CD4-positive, alpha-beta memory T cell (primary cell): ENCODE data around the gene TMEM87A. TPM values are rescaled to one million over a fixed set of nuclear protein-coding genes. Genes with fewer than 3 reads are reported as not detected.
A peak's percentile ranks its signal among the peaks of the same experiment; 100 is the strongest.

Experiments
- CTCF ChIA-PET: fragments of 350-600 bp; sonication (Branson Sonifier 250); formaldehyde crosslinking; loops from one replicate; lab custom pipeline; 2021; ENCODE audit warnings: inconsistent platforms; ENCODE audit not compliant: partially characterized antibody; lab: Charles Lee
- POLR2A ChIA-PET: fragments of 350-600 bp; sonication (Branson Sonifier 250); formaldehyde crosslinking; loops from one replicate; lab custom pipeline; 2021; ENCODE audit not compliant: partially characterized antibody; lab: Charles Lee
- DNase-seq, 5 donors: peaks; one replicate each; pipeline versions ENCODE4 v3.0.0 to v3.0.0-alpha.2; 2020 to 2022; ENCODE audit warnings: mixed read lengths in 1 of 5
- H3K27ac ChIP-seq: one replicate; pipeline ENCODE4 v1.7.0; 2013; ENCODE audit warnings: low read depth, low read length
- H3K27me3 ChIP-seq: 2 replicates; pipeline ENCODE4 v1.7.0; 2013; ENCODE audit warnings: mild to moderate bottlenecking, low read length, moderate library complexity; ENCODE audit not compliant: insufficient read depth
- H3K36me3 ChIP-seq: 2 replicates; pipeline ENCODE4 v1.7.0; 2013; ENCODE audit warnings: mild to moderate bottlenecking, low read length, moderate library complexity; ENCODE audit not compliant: insufficient read depth
- H3K4me1 ChIP-seq: 2 replicates; pipeline ENCODE4 v1.7.0; 2013; ENCODE audit warnings: mild to moderate bottlenecking, low read length, moderate library complexity; ENCODE audit not compliant: insufficient read depth
- H3K4me3 ChIP-seq, 2 donors: one replicate each; pipeline ENCODE4 v1.7.0; 2013; ENCODE audit warnings: low read length in 2 of 2, mild to moderate bottlenecking in 1 of 2
- H3K9me3 ChIP-seq, 2 donors: one replicate each; pipeline ENCODE4 v1.7.0; 2013; ENCODE audit warnings: low read length in 2 of 2, control low read depth in 1 of 2; ENCODE audit not compliant: control insufficient read depth in 1 of 2
- H3K27ac Mint-ChIP-seq, 7 donors: one replicate each; pipeline ENCODE4 v1.8.0; 2020 to 2021; ENCODE audit warnings: mixed read lengths in 7 of 7, mild to moderate bottlenecking in 6 of 7, inconsistent platforms in 3 of 7, moderate library complexity in 3 of 7
- H3K27me3 Mint-ChIP-seq, 2 donors: one replicate each; pipeline ENCODE4 v1.8.0; 2020 to 2021; ENCODE audit warnings: mixed read lengths in 2 of 2
- H3K36me3 Mint-ChIP-seq, 2 donors: one replicate each; pipeline ENCODE4 v1.8.0; 2020 to 2021; ENCODE audit warnings: mixed read lengths in 2 of 2, inconsistent platforms in 1 of 2, mild to moderate bottlenecking in 1 of 2
- H3K4me1 Mint-ChIP-seq, 4 donors: one replicate each; pipeline ENCODE4 v1.8.0; 2020 to 2021; ENCODE audit warnings: mixed read lengths in 4 of 4, mild to moderate bottlenecking in 1 of 4
- H3K4me3 Mint-ChIP-seq, 8 donors: one replicate each; pipeline ENCODE4 v1.8.0; 2020 to 2021; ENCODE audit warnings: mixed read lengths in 8 of 8, mild to moderate bottlenecking in 7 of 8, moderate library complexity in 6 of 8, inconsistent platforms in 3 of 8
- H3K9me3 Mint-ChIP-seq, 8 donors: one replicate each; pipeline ENCODE4 v1.8.0; 2020 to 2021; ENCODE audit warnings: mixed read lengths in 8 of 8, mild to moderate bottlenecking in 5 of 8, inconsistent platforms in 3 of 8, moderate library complexity in 1 of 8
- intact Hi-C: fragments of 100-400 bp; cut with micrococcal nuclease; formaldehyde crosslinking; loops from one replicate; pipeline ENCODE4 v1.15.1; 2023
- polyA plus RNA-seq, 2 donors: library from polyadenylated mRNA; unstranded; fragments of 300-500 nt; fragmentation: Illumina TruSeq; gene quantifications; one replicate each; pipeline ENCODE4 v1.2.3, GENCODE V29; 2021
- total RNA-seq, 2 experiments: library from RNA; stranded (reverse); gene quantifications; one replicate each; pipeline ENCODE4 v1.2.3, GENCODE V29; 2021

Gene TMEM87A
- total and polyA plus RNA-seq, 4 experiments from 2014 or later = 49.9 to 98.0 (median 58.7) TPM

- ChIA-PET POLR2A (interaction anchor here (0.5 to 2.2 kb wide), 17 partner anchors 9 to 1236 kb away, joined by 3 to 20 read pairs (median 5); partner anchors contain the start of genes EHD4, HAUS2, LRRC57 and MGA), CTCF (no interaction called here)
- peak; percentile 68 to 74 (median 72) for DNase-seq
- intact Hi-C loops = loop anchor here (1.0 to 10.0 kb wide), 5 partner anchors 66 to 941 kb away; partner anchors contain the start of genes EHD4, NUSAP1, OIP5 and TTBK2
- Histone ChIP-seq H3K9me3 (no peaks in the 10 kb centered on the region), H3K4me3 (peak overlapping the region; percentile 73 to 98), H3K27me3 (no peaks in the 10 kb centered on the region), H3K27ac (peak overlapping the region; percentile 87), H3K36me3 (no peaks in the 10 kb centered on the region), H3K4me1 (peaks cover 48% of the 10 kb centered on the region)
- H3K9me3 Mint-ChIP-seq = no peaks in the 10 kb centered on the region
- peaks cover 6 to 28% of the 10 kb centered on the region in 2 donors for H3K36me3 Mint-ChIP-seq
- peaks cover 0 to 2% of the 10 kb centered on the region in 2 donors for H3K27me3 Mint-ChIP-seq
- H3K27ac Mint-ChIP-seq = peak overlapping the region; percentile 95 to 100 (median 99)
- H3K4me1 Mint-ChIP-seq = peaks cover 35 to 64% (median 50%) of the 10 kb centered on the region in 4 donors
- peak overlapping the region; percentile 92 to 100 (median 99) for H3K4me3 Mint-ChIP-seq
Measured at GRCh38 chr15:42273900-42274701, 868 bp upstream of the TMEM87A start.

GRCh38 chr15:42270996-42271395 lies 2.2 kb downstream of the TMEM87A start:
- Mint-ChIP-seq H3K27ac (peak overlapping the region in 3 of 7 donors; percentile 37 to 99 (median 52)), H3K4me1 (peaks cover 36 to 66% (median 50%) of the 10 kb centered on the region in 4 donors), H3K4me3 (peak overlapping the region; percentile 2 to 48 (median 45)), H3K9me3 (no peaks in the 10 kb centered on the region), H3K36me3 (peaks cover 8 to 42% of the 10 kb centered on the region in 2 donors), H3K27me3 (peaks cover 0 to 2% of the 10 kb centered on the region in 2 donors)
- DNase-seq = no peak
- peaks cover 53% of the 10 kb centered on the region for H3K4me1 ChIP-seq
- no peaks in the 10 kb centered on the region for H3K27me3 ChIP-seq
- CTCF ChIA-PET = no interaction called here
- no peaks in the 10 kb centered on the region for H3K9me3 ChIP-seq
- intact Hi-C loops = loop anchor here (5.0 to 10.0 kb wide), 3 partner anchors 221 to 654 kb away; partner anchors contain the start of genes EHD4, TTBK2 and ZNF106
- no peak overlapping the region for H3K4me3 ChIP-seq
- POLR2A ChIA-PET = interaction anchor here (1.5 kb wide), 1 partner anchor 63 kb away, joined by 3 read pairs; the partner anchor contains the start of gene VPS39
- H3K36me3 ChIP-seq = peaks cover 12% of the 10 kb centered on the region
- H3K27ac ChIP-seq = no peak overlapping the region

GRCh38 chr15:42270551-42270950 lies 2.7 kb downstream of the TMEM87A start:
- no peak overlapping the region for H3K4me3 ChIP-seq

GRCh38 chr15:42267286-42267685 lies 5.9 kb downstream of the TMEM87A start:
- H3K4me1 Mint-ChIP-seq = peaks cover 24 to 40% (median 33%) of the 10 kb centered on the region in 4 donors
- H3K9me3 ChIP-seq = no peaks in the 10 kb centered on the region

More at GRCh38 chr15:42270551-42270950, 2.7 kb downstream of the TMEM87A start:
- DNase-seq = no peak
- peaks cover 33 to 62% (median 47%) of the 10 kb centered on the region in 4 donors for H3K4me1 Mint-ChIP-seq
- no peaks in the 10 kb centered on the region for H3K9me3 Mint-ChIP-seq
- H3K27ac Mint-ChIP-seq = peak overlapping the region in 1 of 7 donors; percentile 99
- no peaks in the 10 kb centered on the region for H3K27me3 ChIP-seq
- H3K27ac ChIP-seq = no peak overlapping the region
- POLR2A ChIA-PET = interaction anchor here (1.5 kb wide), 1 partner anchor 62 kb away, joined by 3 read pairs; the partner anchor contains the start of gene VPS39
- peaks cover 12 to 47% of the 10 kb centered on the region in 2 donors for H3K36me3 Mint-ChIP-seq
- intact Hi-C loops = loop anchor here (5.0 to 10.0 kb wide), 3 partner anchors 222 to 654 kb away; partner anchors contain the start of genes EHD4, TTBK2 and ZNF106
- peaks cover 0 to 2% of the 10 kb centered on the region in 2 donors for H3K27me3 Mint-ChIP-seq
- peak overlapping the region in 6 of 8 donors; percentile 5 to 48 (median 45) for H3K4me3 Mint-ChIP-seq
- H3K36me3 ChIP-seq = peaks cover 17% of the 10 kb centered on the region
- no peaks in the 10 kb centered on the region for H3K9me3 ChIP-seq
- CTCF ChIA-PET = no interaction called here
- H3K4me1 ChIP-seq = peaks cover 49% of the 10 kb centered on the region

GRCh38 chr15:42264795-42265194 lies 8.4 kb downstream of the TMEM87A start:
- Histone ChIP-seq H3K27ac (no peak overlapping the region), H3K4me3 (no peak overlapping the region), H3K27me3 (no peaks in the 10 kb centered on the region), H3K4me1 (peaks cover 14% of the 10 kb centered on the region), H3K36me3 (peaks cover 59% of the 10 kb centered on the region), H3K9me3 (no peaks in the 10 kb centered on the region)
- no peaks in the 10 kb centered on the region for H3K9me3 Mint-ChIP-seq
- intact Hi-C loops = no loop called here
- no peak overlapping the region for H3K4me3 Mint-ChIP-seq
- H3K27ac Mint-ChIP-seq = peak overlapping the region in 1 of 7 donors; percentile 4
- POLR2A ChIA-PET = interaction anchor here (0.9 to 1.1 kb wide), 2 partner anchors 9 to 19 kb away, joined by 3 to 4 read pairs; partner anchors contain the start of genes GANC and TMEM87A
- CTCF ChIA-PET = no interaction called here
- H3K4me1 Mint-ChIP-seq = peaks cover 8 to 16% (median 14%) of the 10 kb centered on the region in 4 donors
- DNase-seq = no peak
- H3K36me3 Mint-ChIP-seq = peaks cover 49 to 67% of the 10 kb centered on the region in 2 donors
- H3K27me3 Mint-ChIP-seq = no peaks in the 10 kb centered on the region

More at GRCh38 chr15:42267286-42267685, 5.9 kb downstream of the TMEM87A start:
- Histone ChIP-seq H3K36me3 (peaks cover 44% of the 10 kb centered on the region), H3K4me3 (no peak overlapping the region), H3K27ac (no peak overlapping the region), H3K4me1 (peaks cover 32% of the 10 kb centered on the region), H3K27me3 (no peaks in the 10 kb centered on the region)
- POLR2A ChIA-PET = no interaction called here
- no peaks in the 10 kb centered on the region for H3K9me3 Mint-ChIP-seq
- H3K36me3 Mint-ChIP-seq = peaks cover 38 to 59% of the 10 kb centered on the region in 2 donors
- no peak for DNase-seq
- H3K27ac Mint-ChIP-seq = no peak overlapping the region
- no peaks in the 10 kb centered on the region for H3K27me3 Mint-ChIP-seq
- CTCF ChIA-PET = no interaction called here
- intact Hi-C loops = no loop called here
- no peak overlapping the region for H3K4me3 Mint-ChIP-seq

- H3K27me3 ChIP-seq = no peaks in the 10 kb centered on the region
- Mint-ChIP-seq H3K9me3 (peaks cover 0 to 9% (median under 1%) of the 10 kb centered on the region in 8 donors), H3K4me3 (no peak overlapping the region), H3K27ac (peak overlapping the region in 2 of 7 donors; percentile 11 to 38), H3K27me3 (no peaks in the 10 kb centered on the region), H3K36me3 (peaks cover 37 to 43% of the 10 kb centered on the region in 2 donors), H3K4me1 (peaks cover 4 to 11% (median 9%) of the 10 kb centered on the region in 4 donors)
- peaks cover 17% of the 10 kb centered on the region for H3K36me3 ChIP-seq
- H3K4me3 ChIP-seq = no peak overlapping the region
- no peaks in the 10 kb centered on the region for H3K4me1 ChIP-seq
- intact Hi-C loops = no loop called here
- ChIA-PET CTCF (interaction anchor here (0.9 kb wide), 1 partner anchor 1664 kb away, joined by 3 read pairs; no protein-coding TSS in a partner anchor), POLR2A (no interaction called here)
- H3K9me3 ChIP-seq = no peaks in the 10 kb centered on the region
- no peak for DNase-seq
- no peak overlapping the region for H3K27ac ChIP-seq
Measured at GRCh38 chr15:42253300-42253699, 19.9 kb downstream of the TMEM87A start.
